H9 (cell line): ENCODE results near the gene CFAP54. TPM values are rescaled to one million over a fixed set of nuclear protein-coding genes. Genes with fewer than 3 reads are reported as not detected.

Source experiments
- DNase-seq: peaks from one replicate; pipeline ENCODE4 v3.0.0-alpha.2; 2017
- H2AFZ ChIP-seq: one replicate; pipeline ENCODE4 v1.6.1; 2013; ENCODE audit warnings: mild to moderate bottlenecking, low read length, control low read depth, moderate library complexity
- H2AK5ac ChIP-seq: 2 replicates; pipeline ENCODE4 v1.6.1; 2013; ENCODE audit warnings: low read length, control low read depth, mixed read lengths; ENCODE audit not compliant: insufficient read length
- H2BK120ac ChIP-seq: one replicate; pipeline ENCODE4 v1.6.1; 2013; ENCODE audit warnings: low read depth, mild to moderate bottlenecking, low read length, control low read depth, inconsistent platforms; ENCODE audit not compliant: poor library complexity, severe bottlenecking
- H2BK12ac ChIP-seq: 2 replicates; pipeline ENCODE4 v1.6.1; 2013; ENCODE audit warnings: low read length, control low read depth, mixed read lengths, low read depth; ENCODE audit not compliant: insufficient read length
- H2BK15ac ChIP-seq: 2 replicates; pipeline ENCODE4 v1.6.1; 2013; ENCODE audit warnings: low read depth, low read length, control low read depth
- H2BK20ac ChIP-seq: one replicate; pipeline ENCODE4 v1.6.1; 2013; ENCODE audit warnings: low read depth, mild to moderate bottlenecking, low read length, control low read depth, inconsistent platforms; ENCODE audit not compliant: poor library complexity, severe bottlenecking
- H2BK5ac ChIP-seq: 2 replicates; pipeline ENCODE4 v1.6.1; 2013; ENCODE audit warnings: low read length, control low read depth, mixed read lengths; ENCODE audit not compliant: insufficient read length
- H3K14ac ChIP-seq: 2 replicates; pipeline ENCODE4 v1.6.1; 2013; ENCODE audit warnings: low read length, control low read depth; ENCODE audit not compliant: insufficient read depth
- H3K18ac ChIP-seq: 2 replicates; pipeline ENCODE4 v1.6.1; 2013; ENCODE audit warnings: low read depth, mild to moderate bottlenecking, mixed read lengths, low read length, control low read depth; ENCODE audit not compliant: insufficient read length
- H3K23ac ChIP-seq: 2 replicates; pipeline ENCODE4 v1.6.1; 2013; ENCODE audit warnings: low read length, control low read depth, mixed read lengths, low read depth; ENCODE audit not compliant: insufficient read length
- H3K23me2 ChIP-seq: 2 replicates; pipeline ENCODE4 v1.6.1; 2013; ENCODE audit warnings: low read depth, mild to moderate bottlenecking, mixed read lengths, low read length, control low read depth; ENCODE audit not compliant: insufficient read length, poor library complexity, severe bottlenecking
- H3K27ac ChIP-seq: 2 replicates; pipeline ENCODE4 v1.5.1; 2013; ENCODE audit warnings: low read length, control low read depth, mixed read lengths, low read depth; ENCODE audit not compliant: insufficient read length
- H3K27me3 ChIP-seq: 2 replicates; pipeline ENCODE4 v1.6.1; 2013; ENCODE audit warnings: low read length, control low read depth, inconsistent platforms; ENCODE audit not compliant: insufficient read depth
- H3K4ac ChIP-seq: 2 replicates; pipeline ENCODE4 v1.6.1; 2013; ENCODE audit warnings: low read depth, mild to moderate bottlenecking, control low read depth, inconsistent platforms, low read length, moderate library complexity
- H3K4me1 ChIP-seq: 2 replicates; pipeline ENCODE4 v1.6.1; 2013; ENCODE audit warnings: low read length, control low read depth, inconsistent platforms; ENCODE audit not compliant: insufficient read depth
- H3K4me2 ChIP-seq: 2 replicates; pipeline ENCODE4 v1.6.1; 2013; ENCODE audit warnings: low read length, control low read depth, mixed read lengths; ENCODE audit not compliant: insufficient read length, insufficient read depth
- H3K56ac ChIP-seq: 2 replicates; pipeline ENCODE4 v1.6.1; 2013; ENCODE audit warnings: low read depth, mild to moderate bottlenecking, mixed read lengths, low read length, control low read depth; ENCODE audit not compliant: insufficient read length
- H3K79me1 ChIP-seq: 2 replicates; pipeline ENCODE4 v1.6.1; 2013; ENCODE audit warnings: low read depth, mild to moderate bottlenecking, moderate library complexity, low read length, control low read depth, inconsistent platforms; ENCODE audit not compliant: insufficient read depth, poor library complexity, severe bottlenecking
- H3K79me2 ChIP-seq: 2 replicates; pipeline ENCODE4 v1.6.1; 2013; ENCODE audit warnings: low read length, control low read depth, inconsistent platforms; ENCODE audit not compliant: insufficient read depth
- H3K9ac ChIP-seq: 2 replicates; pipeline ENCODE4 v1.6.1; 2013; ENCODE audit warnings: low read length, control low read depth, mixed read lengths; ENCODE audit not compliant: insufficient read length; ENCODE audit errors: extremely low read depth
- H3K9me3 ChIP-seq: one replicate; pipeline ENCODE4 v1.6.1; 2013; ENCODE audit warnings: low read depth, low read length, inconsistent platforms; ENCODE audit not compliant: control insufficient read depth
- H3T11ph ChIP-seq: one replicate; pipeline ENCODE4 v1.6.1; 2013; ENCODE audit warnings: mild to moderate bottlenecking, low read length, control low read depth, inconsistent platforms
- H4K20me1 ChIP-seq: one replicate; pipeline ENCODE4 v1.6.1; 2013; ENCODE audit not compliant: control insufficient read depth, insufficient read length, insufficient read depth
- H4K5ac ChIP-seq: 2 replicates; pipeline ENCODE4 v1.6.1; 2013; ENCODE audit warnings: low read depth, mild to moderate bottlenecking, mixed read lengths, low read length, control low read depth; ENCODE audit not compliant: insufficient read length
- H4K8ac ChIP-seq: replicated peaks from 2 replicates; pipeline ENCODE4 v1.6.1; 2013; ENCODE audit warnings: low read length, control low read depth, mixed read lengths, low read depth; ENCODE audit not compliant: insufficient read length
- H4K91ac ChIP-seq: 2 replicates; pipeline ENCODE4 v1.6.1; 2013; ENCODE audit warnings: low read depth, mild to moderate bottlenecking, moderate library complexity, mixed read lengths, low read length, control low read depth; ENCODE audit not compliant: insufficient read length
- H3K27ac Mint-ChIP-seq, 3 experiments: 2 replicates in 2 of 3; 3 replicates in 1 of 3; pipeline ENCODE4 v1.8.0; 2020 to 2021; ENCODE audit warnings: mixed read lengths in 3 of 3, mild to moderate bottlenecking in 1 of 3, moderate library complexity in 1 of 3
- H3K27me3 Mint-ChIP-seq: 2 replicates; pipeline ENCODE4 v1.8.0; 2021; ENCODE audit warnings: low read depth, mild to moderate bottlenecking, moderate library complexity, mixed read lengths
- H3K36me3 Mint-ChIP-seq, 3 experiments: 2 replicates in 2 of 3; 3 replicates in 1 of 3; pipeline ENCODE4 v1.8.0; 2020 to 2021; ENCODE audit warnings: low read depth in 3 of 3, mixed read lengths in 3 of 3; ENCODE audit not compliant: insufficient read depth in 1 of 3
- H3K4me1 Mint-ChIP-seq, 2 experiments: 2 replicates each; pipeline ENCODE4 v1.8.0; 2020; ENCODE audit warnings: mixed read lengths in 2 of 2
- H3K4me3 Mint-ChIP-seq, 2 experiments: 2 replicates in 1 of 2; 3 replicates in 1 of 2; pipeline ENCODE4 v1.8.0; 2020 to 2021; ENCODE audit warnings: mild to moderate bottlenecking in 2 of 2, mixed read lengths in 2 of 2, moderate library complexity in 1 of 2
- H3K9me3 Mint-ChIP-seq, 2 experiments: 2 replicates in 1 of 2; 3 replicates in 1 of 2; pipeline ENCODE4 v1.8.0; 2020; ENCODE audit warnings: mild to moderate bottlenecking in 2 of 2, mixed read lengths in 2 of 2, moderate library complexity in 1 of 2
- WGBS: extraction: QIAGEN DNeasy Blood & Tissue Kit; methylation state at CpG from one replicate; pipeline ENCODE4 v1.1.7; 2013; ENCODE audit warnings: missing lambda C conversion rate, low lambda C conversion rate, mixed read lengths; ENCODE audit not compliant: insufficient read length; ENCODE audit errors: extremely low coverage; 5-methylcytosine and 5-hydroxymethylcytosine counted together
- total RNA-seq: library from RNA; stranded (reverse); gene quantifications from 2 replicates; pipeline ENCODE4 v1.2.1, GENCODE V29; 2021
- TF ChIP-seq, protein P1 (sequence below): fragments of 200-600 bp; sonication (generic); conservative IDR thresholded peaks from 3 replicates; pipeline ENCODE4 v1.8.0; 2021; ENCODE audit warnings: antibody characterized with exemption, mild to moderate bottlenecking

CFAP54 gene
- total RNA-seq, 1 experiment from 2014 or later: 0.24 TPM

GRCh38 chr12:96824838-96825236, 335.5 kb downstream of the CFAP54 start:
- no peak overlapping the region for H2BK12ac ChIP-seq
- no peak overlapping the region for H3K56ac ChIP-seq
- no peaks in the 10 kb centered on the region for H4K20me1 ChIP-seq
- no peaks in the 10 kb centered on the region for H3K4me1 Mint-ChIP-seq
- no peak overlapping the region for H2BK5ac ChIP-seq
- H3K9ac ChIP-seq: no peak overlapping the region
- H3K9me3 Mint-ChIP-seq: peaks cover 3 to 4% of the 10 kb centered on the region in 2 experiments
- no peak overlapping the region for H4K91ac ChIP-seq
- no peak overlapping the region for H3T11ph ChIP-seq
- no peak overlapping the region for H2BK120ac ChIP-seq
- no peak overlapping the region for H4K5ac ChIP-seq
- no peak overlapping the region for H2AK5ac ChIP-seq
- H3K27me3 Mint-ChIP-seq: no peaks in the 10 kb centered on the region
- H3K27ac ChIP-seq: no peak overlapping the region
- H3K23ac ChIP-seq: no peak overlapping the region
- no peak overlapping the region for H3K4me3 Mint-ChIP-seq
- no peak overlapping the region for H2BK20ac ChIP-seq
- H3K79me2 ChIP-seq: no peaks in the 10 kb centered on the region
- no peaks in the 10 kb centered on the region for H3K9me3 ChIP-seq
- no peak overlapping the region for H3K4me2 ChIP-seq
- no peaks in the 10 kb centered on the region for H3K4me1 ChIP-seq
- H3K27ac Mint-ChIP-seq: no peak overlapping the region
- DNase-seq: no peak
- no peak overlapping the region for H2BK15ac ChIP-seq
- H3K27me3 ChIP-seq: no peaks in the 10 kb centered on the region
- H3K36me3 Mint-ChIP-seq: peaks cover under 1 to 3% (median 3%) of the 10 kb centered on the region in 3 experiments; a peak in 3 of 7 replicates
- no peak overlapping the region for H3K4ac ChIP-seq
- no peak overlapping the region for H3K14ac ChIP-seq
- H3K79me1 ChIP-seq: no peaks in the 10 kb centered on the region
- TF ChIP-seq, protein P1, sequence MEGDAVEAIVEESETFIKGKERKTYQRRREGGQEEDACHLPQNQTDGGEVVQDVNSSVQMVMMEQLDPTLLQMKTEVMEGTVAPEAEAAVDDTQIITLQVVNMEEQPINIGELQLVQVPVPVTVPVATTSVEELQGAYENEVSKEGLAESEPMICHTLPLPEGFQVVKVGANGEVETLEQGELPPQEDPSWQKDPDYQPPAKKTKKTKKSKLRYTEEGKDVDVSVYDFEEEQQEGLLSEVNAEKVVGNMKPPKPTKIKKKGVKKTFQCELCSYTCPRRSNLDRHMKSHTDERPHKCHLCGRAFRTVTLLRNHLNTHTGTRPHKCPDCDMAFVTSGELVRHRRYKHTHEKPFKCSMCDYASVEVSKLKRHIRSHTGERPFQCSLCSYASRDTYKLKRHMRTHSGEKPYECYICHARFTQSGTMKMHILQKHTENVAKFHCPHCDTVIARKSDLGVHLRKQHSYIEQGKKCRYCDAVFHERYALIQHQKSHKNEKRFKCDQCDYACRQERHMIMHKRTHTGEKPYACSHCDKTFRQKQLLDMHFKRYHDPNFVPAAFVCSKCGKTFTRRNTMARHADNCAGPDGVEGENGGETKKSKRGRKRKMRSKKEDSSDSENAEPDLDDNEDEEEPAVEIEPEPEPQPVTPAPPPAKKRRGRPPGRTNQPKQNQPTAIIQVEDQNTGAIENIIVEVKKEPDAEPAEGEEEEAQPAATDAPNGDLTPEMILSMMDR: no peak
- no peak overlapping the region for H3K18ac ChIP-seq
- H2AFZ ChIP-seq: no peak overlapping the region
- WGBS: no CpG with 5 or more reads among the region's 2 CpGs
- H3K23me2 ChIP-seq: no peaks in the 10 kb centered on the region
- no peak overlapping the region for H4K8ac ChIP-seq
